Measurements from ENCODE around the gene CTSL.

Gene CTSL

GRCh38 chr9:87701931-87702421 lies 23.9 kb upstream of the CTSL start:
- DNase-seq = no peak

GRCh38 chr9:87702921-87703320 lies 23.0 kb upstream of the CTSL start:
- DNase-seq = no peak

- no peak for DNase-seq
Measured at GRCh38 chr9:87703636-87704276, 22.2 kb upstream of the CTSL start.

DNA sequence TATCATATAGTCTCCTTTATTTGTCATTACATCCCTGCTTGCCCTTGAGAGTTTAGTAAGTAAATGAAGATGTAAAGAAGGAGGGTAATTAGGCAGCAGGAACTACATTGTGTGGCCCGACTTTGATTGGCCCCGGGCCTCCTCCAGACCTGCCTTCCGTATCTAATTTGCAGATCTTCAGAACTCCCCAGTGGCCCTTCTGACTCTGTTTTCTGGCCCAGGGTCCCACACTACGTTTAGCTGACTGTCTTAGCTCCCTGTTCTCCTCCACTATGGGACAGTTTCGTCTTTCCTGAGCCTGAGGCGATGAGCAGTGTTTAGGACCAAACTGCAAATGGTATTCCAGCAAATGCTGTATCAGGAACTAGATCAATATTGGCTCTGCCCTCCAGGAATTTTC lies 21.6 kb upstream of the CTSL start:
- no peak for DNase-seq

DNA sequence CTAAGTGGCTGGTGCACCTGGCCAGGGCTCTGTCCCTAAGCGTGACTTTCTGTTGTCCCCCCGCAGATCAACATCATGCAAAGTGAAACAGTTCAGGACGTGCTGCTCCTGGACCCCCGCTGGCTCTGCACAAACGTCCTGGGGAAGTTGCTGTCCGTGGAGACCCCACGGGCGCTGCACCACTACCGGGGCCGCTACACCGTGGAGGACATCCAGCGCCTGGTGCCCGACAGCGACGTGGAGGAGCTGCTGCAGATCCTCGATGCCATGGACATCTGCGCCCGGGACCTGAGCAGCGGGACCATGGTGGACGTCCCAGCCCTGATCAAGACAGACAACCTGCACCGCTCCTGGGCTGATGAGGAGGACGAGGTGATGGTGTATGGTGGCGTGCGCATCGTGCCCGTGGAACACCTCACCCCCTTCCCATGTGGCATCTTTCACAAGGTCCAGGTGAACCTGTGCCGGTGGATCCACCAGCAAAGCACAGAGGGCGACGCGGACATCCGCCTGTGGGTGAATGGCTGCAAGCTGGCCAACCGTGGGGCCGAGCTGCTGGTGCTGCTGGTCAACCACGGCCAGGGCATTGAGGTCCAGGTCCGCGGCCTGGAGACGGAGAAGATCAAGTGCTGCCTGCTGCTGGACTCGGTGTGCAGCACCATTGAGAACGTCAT lies 19.7 kb upstream of the CTSL start:
- DNase-seq = no peak

- DNase-seq = no peak
Measured at GRCh38 chr9:87707805-87708506, 18.0 kb upstream of the CTSL start.

DNA sequence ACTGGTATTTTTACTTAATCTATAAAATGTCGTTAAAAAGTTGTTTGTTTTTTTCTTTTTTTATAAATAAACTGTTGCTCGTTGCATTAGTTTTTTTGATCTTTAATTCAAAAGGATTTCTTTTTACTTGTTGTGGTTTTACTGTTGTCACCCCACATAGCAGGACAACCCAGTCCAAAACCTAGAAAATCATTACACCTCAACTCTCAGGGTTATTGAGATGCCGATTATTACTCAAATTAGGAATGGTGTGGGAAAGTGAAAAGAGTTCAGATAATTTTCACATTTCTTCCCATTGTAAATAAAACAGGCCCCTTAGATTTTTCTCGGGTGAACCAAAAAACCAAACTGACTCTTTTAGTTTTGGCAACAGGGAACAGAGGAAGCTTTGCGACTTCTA lies 17.4 kb upstream of the CTSL start:
- DNase-seq = no peak

GRCh38 chr9:87708986-87709728 lies 16.8 kb upstream of the CTSL start:
- no peak for DNase-seq

GRCh38 chr9:87710443-87710842 lies 15.5 kb upstream of the CTSL start:
- DNase-seq = no peak

- DNase-seq = no peak
Measured at GRCh38 chr9:87711857-87712800, 13.8 kb upstream of the CTSL start.

DNA sequence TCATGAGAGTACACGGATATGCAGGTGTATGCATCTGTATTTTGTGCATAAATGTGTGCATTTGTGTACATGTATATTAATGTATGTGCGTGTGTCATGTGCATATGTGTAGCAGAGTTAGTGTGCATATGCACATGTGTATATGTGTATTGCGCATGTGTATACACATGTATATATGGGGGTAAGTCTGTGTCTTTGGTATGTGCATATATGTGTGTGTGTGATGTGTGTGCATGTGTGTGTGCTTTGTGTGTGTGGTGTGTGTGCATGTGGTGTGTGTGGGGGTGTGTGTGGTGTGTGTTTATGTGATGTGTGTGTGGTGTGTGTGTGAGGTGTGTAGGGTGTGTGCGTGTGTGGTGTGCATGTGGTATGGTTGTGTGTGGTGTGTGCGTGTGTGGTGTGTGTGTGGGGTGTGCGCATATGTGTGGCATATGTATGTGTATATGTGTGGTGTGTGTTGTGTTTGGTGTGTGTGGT lies 13.1 kb upstream of the CTSL start:
- DNase-seq = no peak

GRCh38 chr9:87713278-87713987 lies 12.5 kb upstream of the CTSL start:
- no peak for DNase-seq

DNA sequence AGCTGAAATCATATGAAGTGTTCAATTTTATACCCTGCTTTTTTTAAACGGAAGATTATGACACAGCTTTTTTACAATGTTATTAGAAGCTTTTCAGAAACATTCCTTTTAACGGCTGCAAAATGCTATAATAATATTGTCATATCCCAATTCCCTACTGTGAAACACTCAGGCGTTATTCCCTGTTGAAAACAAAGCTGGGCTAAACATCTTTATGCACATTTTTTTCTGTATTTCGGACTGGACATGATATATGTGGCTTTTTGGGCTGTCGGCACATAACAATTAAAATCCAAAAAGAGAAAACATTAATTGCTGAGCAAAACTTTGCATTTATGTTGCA lies 12.0 kb upstream of the CTSL start:
- no peak for DNase-seq

DNA sequence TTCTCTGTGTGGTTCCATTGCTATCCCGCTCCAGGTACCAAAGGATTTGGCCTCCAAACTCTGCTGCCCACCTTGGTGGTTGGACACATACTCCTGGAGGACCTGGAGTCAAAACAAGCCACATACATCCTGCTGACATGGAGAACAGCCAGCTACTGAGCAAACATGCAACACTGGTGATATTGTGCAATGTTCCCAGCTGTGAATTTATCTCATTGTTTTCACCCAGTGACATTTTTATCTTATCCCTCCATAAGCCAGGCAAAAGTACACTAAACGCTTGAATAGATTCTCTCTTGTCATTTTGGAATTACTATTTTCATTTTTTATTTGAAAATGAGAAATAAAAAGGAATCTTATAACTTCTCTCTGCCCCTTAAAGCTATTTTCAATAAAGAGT lies 11.1 kb upstream of the CTSL start:
- no peak for DNase-seq

GRCh38 chr9:87716141-87716540 lies 9.8 kb upstream of the CTSL start:
- DNase-seq = no peak

GRCh38 chr9:87717456-87717855 lies 8.5 kb upstream of the CTSL start:
- no peak for DNase-seq

DNA sequence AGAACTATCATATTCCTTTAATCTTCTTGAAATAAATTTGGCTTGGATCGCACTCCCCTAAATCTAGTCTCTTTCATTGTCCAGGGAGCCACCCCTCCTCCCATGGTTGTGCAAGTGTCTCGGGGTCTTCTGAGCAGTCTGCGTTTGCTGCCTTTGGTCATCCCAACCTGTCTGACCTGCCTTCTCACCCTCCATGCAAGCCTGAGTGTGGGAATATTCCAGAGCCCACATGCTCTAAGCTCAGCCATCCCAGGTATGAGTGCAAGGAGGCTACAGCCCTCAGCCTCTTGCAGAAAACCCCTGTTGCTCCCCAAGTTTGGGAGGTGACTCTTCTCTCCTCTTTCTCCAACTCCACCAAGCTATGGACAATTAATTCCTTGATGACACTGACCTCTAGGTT lies 7.7 kb upstream of the CTSL start:
- DNase-seq = no peak

DNA sequence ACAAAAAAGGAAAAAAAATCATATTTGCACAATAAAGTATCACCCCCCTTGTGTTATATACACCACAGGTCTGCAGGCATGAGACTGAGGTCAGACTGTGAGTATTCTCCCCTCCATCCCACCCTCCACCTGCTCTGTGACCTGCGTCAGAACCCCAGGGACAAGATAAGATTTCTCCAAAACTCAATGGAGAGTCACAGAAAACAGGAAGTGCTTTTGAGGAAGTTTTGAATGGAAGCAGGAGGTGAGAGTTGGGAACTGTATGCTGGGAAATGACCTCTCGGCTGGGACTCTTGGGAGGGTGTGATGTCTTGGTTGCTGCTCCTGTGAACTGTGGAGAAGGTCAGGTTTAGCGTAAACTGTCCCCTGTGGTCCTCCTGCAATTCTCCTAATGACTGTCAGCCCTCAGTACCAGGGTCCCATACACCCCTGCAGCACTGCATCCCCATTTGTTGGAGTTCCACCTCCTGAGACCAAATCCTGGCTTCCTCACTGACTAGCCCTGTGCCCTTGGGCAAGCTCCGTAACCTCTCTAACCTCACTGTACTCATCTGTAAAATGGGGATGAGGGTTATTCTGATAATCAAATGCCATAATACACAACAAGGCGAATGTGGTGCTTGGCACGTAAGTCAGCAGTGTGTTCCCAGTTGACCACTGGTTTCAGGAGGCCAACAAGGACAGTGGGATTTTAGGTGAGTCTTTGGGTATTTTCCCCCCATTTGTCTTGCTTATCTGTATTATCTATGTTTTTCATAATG lies 6.9 kb upstream of the CTSL start:
- no peak for DNase-seq

GRCh38 chr9:87720173-87720572 lies 5.7 kb upstream of the CTSL start:
- DNase-seq = no peak

DNA sequence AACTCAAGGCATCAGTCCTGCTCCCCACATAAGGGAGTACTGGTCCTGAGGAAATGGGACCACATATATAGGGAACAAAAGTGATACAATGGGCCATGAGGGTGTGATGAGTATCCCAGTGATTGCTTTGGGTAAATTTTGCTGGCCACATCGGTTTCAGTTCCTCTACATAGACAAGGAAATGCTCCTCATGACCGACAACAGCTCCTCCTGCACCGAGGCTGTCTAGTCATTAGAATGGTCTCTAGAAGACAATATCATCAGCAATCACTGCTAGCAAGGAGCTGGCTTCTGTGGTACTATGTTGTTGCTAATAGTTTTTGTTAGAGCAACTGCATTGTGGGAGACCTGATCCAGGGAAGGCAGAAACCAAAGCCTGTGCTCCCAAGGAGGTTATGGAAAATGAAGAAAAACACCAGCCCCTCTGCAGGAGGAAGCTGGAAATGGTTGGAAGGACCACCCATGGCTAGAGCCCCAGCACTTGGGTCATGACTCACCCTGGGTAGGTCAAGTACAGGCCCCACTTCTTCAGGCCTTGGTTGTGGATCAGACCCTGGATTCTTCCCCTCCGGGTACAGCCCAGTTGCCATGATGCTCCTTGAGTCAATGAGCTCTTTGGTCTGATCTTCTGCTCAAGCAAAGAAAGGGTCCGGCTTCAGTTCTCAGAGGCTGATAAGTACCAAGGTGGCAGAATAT lies 3.4 kb upstream of the CTSL start:
- no peak for DNase-seq
